ENCODE data around the gene ACTR5. TPM values are rescaled to one million over a fixed set of nuclear protein-coding genes. Genes with fewer than 3 reads are reported as not detected.

ACTR5 gene
- polyA plus RNA-seq, 4 donors, result 4.7 to 7.9 (median 6.8) TPM

DNA sequence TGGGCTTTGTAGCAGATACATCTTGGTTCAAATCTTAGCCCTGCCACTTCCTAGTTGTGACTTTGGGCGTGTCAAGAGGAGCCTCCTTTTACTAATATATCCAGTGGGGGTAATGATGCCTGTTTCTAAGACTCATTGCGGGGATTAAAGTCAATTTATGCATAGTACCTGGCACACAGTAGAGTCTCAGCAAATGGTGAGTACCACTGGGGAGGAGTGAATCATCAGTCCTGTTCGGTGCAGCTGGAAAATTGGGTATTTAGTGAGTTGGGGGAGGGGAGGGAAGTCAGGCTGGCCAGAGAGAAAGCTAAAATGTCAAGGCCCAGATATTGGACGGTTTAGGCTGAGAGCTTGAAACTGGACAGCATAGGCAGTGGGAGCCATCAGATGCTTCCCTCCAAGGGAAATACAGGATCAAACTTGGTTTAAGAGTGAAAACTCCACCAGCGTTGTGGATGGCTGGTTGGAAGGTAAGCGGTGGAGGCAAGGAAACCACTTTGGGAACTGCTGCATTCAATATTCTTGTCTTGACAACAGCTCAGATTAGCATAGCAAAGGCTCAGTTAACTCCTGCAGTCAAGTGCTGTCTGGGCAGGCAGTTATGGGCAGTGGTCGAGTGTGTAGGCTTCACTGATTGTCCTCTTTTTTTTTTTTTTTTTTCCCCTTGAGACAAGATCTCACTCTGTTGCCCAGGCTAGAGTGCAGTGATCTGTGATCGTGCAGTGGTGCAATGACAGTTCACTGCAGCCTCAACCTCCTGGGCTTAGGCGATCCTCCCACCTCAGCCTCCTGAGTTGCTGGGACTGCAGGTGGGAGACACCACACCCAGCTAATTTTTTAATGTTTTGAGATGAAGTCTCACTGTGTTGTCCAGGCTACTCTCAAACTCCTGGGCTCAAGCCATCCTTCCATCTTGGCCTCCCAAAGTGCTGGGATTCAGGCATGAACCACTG, 70.1 kb downstream of the ACTR5 start:
- H3K4me1 ChIP-seq (ENCODE audit: control insufficient read depth in 3 of 3, insufficient read depth in 2 of 3, low read depth in 1 of 3, low read length in 2 of 3), result no peaks in the 10 kb centered on the region
- no peak overlapping the region for H3K27ac ChIP-seq (ENCODE audit: low read depth in 1 of 3, low read length in 2 of 3)
- H3K36me3 ChIP-seq (ENCODE audit: control insufficient read depth in 3 of 3, insufficient read depth in 2 of 3, low read depth in 1 of 3, low read length in 3 of 3), result no peaks in the 10 kb centered on the region
- 75 to 78% (median 76%) methylated on average over 9 of the region's 9 CpGs for whole genome bisulfite sequencing, 3 donors
- no peaks in the 10 kb centered on the region for H3K9me3 ChIP-seq (ENCODE audit: control insufficient read depth in 2 of 2, insufficient read depth in 1 of 2, low read depth in 1 of 2, low read length in 1 of 2)
- FAIRE-seq, result no peak
- H3K4me3 ChIP-seq (ENCODE audit: low read depth in 1 of 3, low read length in 3 of 3), result no peak overlapping the region
- no peaks in the 10 kb centered on the region for H3K27me3 ChIP-seq (ENCODE audit: control insufficient read depth in 3 of 3, insufficient read depth in 3 of 3, low read length in 3 of 3)
- no peak for DNase-seq

Other genes with a start within 250 kb of the ACTR5 start
- not detected for gene ADIG, start 167.3 kb upstream of the ACTR5 start, polyA plus RNA-seq
- gene ARHGAP40, start 146.7 kb upstream of the ACTR5 start, polyA plus RNA-seq, result under 1 TPM in 2 of 4 donors, not detected in 2; 0.01 to 0.06 TPM
- under 1 TPM in 1 of 4 donors, not detected in 3; 0.18 TPM for gene SLC32A1, start 24.0 kb upstream of the ACTR5 start, polyA plus RNA-seq
- 10 to 100 TPM in 1 of 4 donors, 1 to 10 TPM in 2, under 1 TPM in 1; 0.89 to 11.9 (median 3.7) TPM for gene PPP1R16B, start 57.2 kb downstream of the ACTR5 start, polyA plus RNA-seq
- 10 to 100 TPM in 1 of 4 donors, 1 to 10 TPM in 3; 1.1 to 11.6 (median 4.5) TPM for gene FAM83D, start 178.0 kb downstream of the ACTR5 start, polyA plus RNA-seq
- 10 to 100 TPM in 1 of 4 donors, 1 to 10 TPM in 3; 6.5 to 10.8 (median 8.5) TPM for gene DHX35, start 213.9 kb downstream of the ACTR5 start, polyA plus RNA-seq

All from small intestine (tissue), 7 donors.